Endothelial cell of umbilical vein (primary cell): ENCODE results near the gene HOXD4. TPM values are rescaled to one million over a fixed set of nuclear protein-coding genes. Genes with fewer than 3 reads are reported as not detected.

ENCODE experiments used
- BruUV-seq: library from RNA; stranded (reverse); fragments of 400-500 nt; replicated peaks from 2 replicates; lab custom pipeline; 2021; lab: Mats Ljungman, UMichigan
- CTCF ChIA-PET: fragments of 300-600, 350-600 bp; sonication (Branson Sonifier 250); formaldehyde crosslinking; loops from one replicate; lab custom pipeline; 2021; ENCODE audit warnings: antibody characterized with exemption, inconsistent platforms; lab: Charles Lee
- POLR2A ChIA-PET: fragments of 300-600, 350-600 bp; sonication (Branson Sonifier 250); formaldehyde crosslinking; loops from one replicate; lab custom pipeline; 2021; ENCODE audit warnings: antibody characterized with exemption, inconsistent platforms; lab: Charles Lee
- DNase-seq: peaks from one replicate; pipeline ENCODE4 v3.0.0-alpha.2; 2011; ENCODE audit warnings: low read depth, low spot score
- FAIRE-seq: peaks from 2 replicates; lab custom pipeline; 2011; peaks lifted over from hg19 to GRCh38; lab: Jason Lieb, UNC
- H2AFZ ChIP-seq: 2 replicates; pipeline ENCODE4 v1.6.0; 2012; ENCODE audit warnings: low read depth, low read length, control low read depth, inconsistent platforms
- H3K27ac ChIP-seq: 2 replicates; pipeline ENCODE4 v1.5.1; 2011; ENCODE audit warnings: low read depth, mild to moderate bottlenecking, control low read depth, low read length, moderate library complexity; ENCODE audit not compliant: insufficient read depth
- H3K27me3 ChIP-seq, 2 experiments: 2 replicates each; pipeline versions ENCODE4 v1.6.0 to v1.6.1; 2011; ENCODE audit warnings: low read length in 2 of 2, mixed read lengths in 1 of 2; ENCODE audit not compliant: control insufficient read depth in 2 of 2, insufficient read depth in 2 of 2
- H3K36me3 ChIP-seq, 2 experiments: 2 replicates in 1 of 2; 3 replicates in 1 of 2; pipeline ENCODE4 v1.5.1; 2011; ENCODE audit warnings: low read length in 2 of 2, mild to moderate bottlenecking in 1 of 2, moderate library complexity in 1 of 2; ENCODE audit not compliant: control insufficient read depth in 2 of 2, insufficient read depth in 2 of 2; ENCODE audit errors: extremely low read depth in 1 of 2
- H3K4me1 ChIP-seq: 3 replicates; pipeline ENCODE4 v1.5.1; 2011; ENCODE audit warnings: mild to moderate bottlenecking, low read length; ENCODE audit not compliant: control insufficient read depth, insufficient read depth; ENCODE audit errors: extremely low read depth
- H3K4me2 ChIP-seq: 2 replicates; pipeline ENCODE4 v1.6.1; 2011; ENCODE audit warnings: low read length, control low read depth, mixed read lengths; ENCODE audit not compliant: insufficient read depth
- H3K4me3 ChIP-seq, 3 experiments: fragments of 200-600 bp in 1 of 3; sonication (generic), shearing (Covaris generic) in 1 of 3; replicated peaks in 1 of 3; 2 replicates each; pipeline ENCODE4 v1.5.1; 2011 to 2016; ENCODE audit warnings: control low read depth in 3 of 3, low read length in 3 of 3, mild to moderate bottlenecking in 2 of 3, inconsistent platforms in 1 of 3, low read depth in 1 of 3, moderate library complexity in 1 of 3; ENCODE audit not compliant: insufficient read depth in 1 of 3
- H3K79me2 ChIP-seq: 2 replicates; pipeline ENCODE4 v1.6.0; 2012; ENCODE audit warnings: low read length, inconsistent platforms; ENCODE audit not compliant: control insufficient read depth, insufficient read depth
- H3K9ac ChIP-seq: replicated peaks from 2 replicates; pipeline ENCODE3; 2011; ENCODE audit warnings: low read length, control low read depth; ENCODE audit not compliant: insufficient read depth; ENCODE audit errors: extremely low read depth
- H3K9me1 ChIP-seq: replicated peaks from 3 replicates; pipeline ENCODE4 v1.6.0; 2011; ENCODE audit warnings: mild to moderate bottlenecking, low read length; ENCODE audit not compliant: control insufficient read depth, insufficient read depth; ENCODE audit errors: extremely low read depth
- H3K9me3 ChIP-seq: replicated peaks from 2 replicates; pipeline ENCODE4 v1.5.1; 2012; ENCODE audit warnings: low read length, inconsistent platforms; ENCODE audit not compliant: control insufficient read depth, insufficient read depth
- H4K20me1 ChIP-seq: replicated peaks from 2 replicates; pipeline ENCODE3; 2011; ENCODE audit warnings: mild to moderate bottlenecking, low read length; ENCODE audit not compliant: control insufficient read depth, insufficient read depth; ENCODE audit errors: extremely low read depth
- EZH2 ChIP-seq: IDR thresholded peaks from 2 replicates; pipeline ENCODE4 v1.6.1; 2012; ENCODE audit warnings: borderline replicate concordance, low read depth, mild to moderate bottlenecking, moderate library complexity, low read length, inconsistent platforms; ENCODE audit not compliant: severe bottlenecking
- JUN ChIP-seq: IDR thresholded peaks from 2 replicates; pipeline ENCODE4 v1.6.1; 2011; ENCODE audit warnings: borderline replicate concordance, low read depth; ENCODE audit not compliant: insufficient read length, insufficient read depth
- MYC ChIP-seq: IDR thresholded peaks from one replicate; pipeline ENCODE4 v1.6.1; 2011; ENCODE audit warnings: mild to moderate bottlenecking, low read depth, low read length
- POLR2AphosphoS5 ChIP-seq: IDR thresholded peaks from 2 replicates; pipeline ENCODE4 v1.6.1; 2012; ENCODE audit warnings: low read depth, mild to moderate bottlenecking, control low read depth, low read length, moderate library complexity; ENCODE audit not compliant: insufficient read depth
- dilution Hi-C: fragments of 300-500 bp; cut with MboI; formaldehyde crosslinking; loops from one replicate; pipeline ENCODE4 v1.15.0; 2019; ENCODE audit warnings: low sequenced_read_pairs; ENCODE audit not compliant: extremely low pct_ligation_motif_present
- intact Hi-C: fragments of 100-400 bp; cut with micrococcal nuclease; formaldehyde crosslinking; loops from one replicate; pipeline ENCODE4 v1.10.0; 2022
- polyA plus RNA-seq, 4 experiments: library from polyadenylated mRNA; depleted of rRNA in 3 of 4; stranded (reverse) in 3 of 4; unstranded in 1 of 4; fragments of >200 nt; gene quantifications; 2 replicates each; pipeline versions ENCODE4 v1.2.1 to v1.2.3, GENCODE V29; 2011 to 2012; ENCODE audit warnings: missing spikeins in 1 of 4
- total RNA-seq: library from RNA; stranded (reverse); gene quantifications from 2 replicates; pipeline ENCODE4 v1.2.3, GENCODE V29; 2021

HOXD4 gene
- total and polyA plus RNA-seq, 2 donors (not counting 3 experiments of a cell fraction or from before 2014, with no cell fraction given), result 7.6 to 13.7 TPM

DNA sequence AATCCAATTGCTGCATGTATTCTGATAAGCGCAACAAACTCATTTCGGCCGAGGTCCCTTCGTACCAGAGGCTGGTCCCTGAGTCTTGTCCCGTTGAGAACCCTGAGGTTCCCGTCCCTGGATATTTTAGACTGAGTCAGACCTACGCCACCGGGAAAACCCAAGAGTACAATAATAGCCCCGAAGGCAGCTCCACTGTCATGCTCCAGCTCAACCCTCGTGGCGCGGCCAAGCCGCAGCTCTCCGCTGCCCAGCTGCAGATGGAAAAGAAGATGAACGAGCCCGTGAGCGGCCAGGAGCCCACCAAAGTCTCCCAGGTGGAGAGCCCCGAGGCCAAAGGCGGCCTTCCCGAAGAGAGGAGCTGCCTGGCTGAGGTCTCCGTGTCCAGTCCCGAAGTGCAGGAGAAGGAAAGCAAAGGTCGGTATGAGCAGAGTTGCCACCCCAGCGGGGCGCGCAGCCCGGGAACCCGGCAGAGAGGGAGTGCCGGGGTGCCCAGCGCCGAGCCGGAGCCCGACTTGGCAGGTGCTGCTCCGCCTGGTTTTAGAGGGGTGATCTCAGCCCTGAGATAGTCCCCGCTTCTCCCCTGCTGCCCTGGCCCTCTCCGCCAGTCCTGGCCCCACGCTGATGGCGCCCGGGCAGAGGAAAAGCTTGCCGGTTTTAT lies 34.1 kb upstream of the HOXD4 start:
- Histone ChIP-seq H3K27me3 (peaks cover 80 to 98% of the 10 kb centered on the region in 2 experiments), H2AFZ (no peak overlapping the region), H3K9me3 (no peaks in the 10 kb centered on the region), H4K20me1 (no peaks in the 10 kb centered on the region), H3K27ac (no peak overlapping the region), H3K79me2 (no peaks in the 10 kb centered on the region), H3K4me1 (peaks cover 9% of the 10 kb centered on the region), H3K4me3 (no peak overlapping the region), H3K9ac (no peak overlapping the region), H3K9me1 (no peaks in the 10 kb centered on the region), H3K36me3 (no peaks in the 10 kb centered on the region), H3K4me2 (no peak overlapping the region)
- no peak for DNase-seq
- TF ChIP-seq JUN, result no peak
- peak; percentile 87 for TF ChIP-seq EZH2
- CTCF ChIA-PET, result interaction anchor here (1.0 to 2.2 kb wide), 11 partner anchors 10 to 1031 kb away, joined by 4 to 16 read pairs (median 5); no protein-coding TSS in a partner anchor
- FAIRE-seq, result no peak
- no TSS peak for BruUV-seq
- dilution Hi-C loops, result no loop called here
- POLR2A ChIA-PET, result interaction anchor here (0.5 kb wide), 1 partner anchor 231 kb away, joined by 3 read pairs; no protein-coding TSS in a partner anchor
- intact Hi-C loops, result no loop called here

GRCh38 chr2:176117823-176118371 lies 33.5 kb upstream of the HOXD4 start:
- ChIA-PET POLR2A (interaction anchor here (0.5 kb wide), 1 partner anchor 230 kb away, joined by 3 read pairs; no protein-coding TSS in a partner anchor), CTCF (interaction anchor here (1.0 to 2.2 kb wide), 11 partner anchors 9 to 1031 kb away, joined by 4 to 16 read pairs (median 5); no protein-coding TSS in a partner anchor)
- H3K4me1 ChIP-seq, result peaks cover 11% of the 10 kb centered on the region
- DNase-seq (no peak), FAIRE-seq (no peak)
- dilution Hi-C loops, result no loop called here
- no peaks in the 10 kb centered on the region for H3K9me1 ChIP-seq
- no peak overlapping the region for H3K4me2 ChIP-seq
- no peak overlapping the region for H2AFZ ChIP-seq
- TF ChIP-seq POLR2AphosphoS5 (no peak), EZH2 (peak; percentile 84), MYC (no peak)
- H3K36me3 ChIP-seq, result no peaks in the 10 kb centered on the region
- no peak overlapping the region for H3K27ac ChIP-seq
- no peak overlapping the region for H3K4me3 ChIP-seq
- H3K79me2 ChIP-seq, result no peaks in the 10 kb centered on the region
- H3K9ac ChIP-seq, result no peak overlapping the region
- peaks cover 74 to 91% of the 10 kb centered on the region in 2 experiments for H3K27me3 ChIP-seq
- no TSS peak for BruUV-seq
- H4K20me1 ChIP-seq, result no peaks in the 10 kb centered on the region
- H3K9me3 ChIP-seq, result no peaks in the 10 kb centered on the region
- intact Hi-C loops, result no loop called here
